ENCODE data around the gene OR4A5.
"Not testable (repeated sequence)": the region's sequence is repeated elsewhere in the genome, so short reads cannot be mapped to it uniquely, and the experiment has no call there.

OR4A5 gene

DNA sequence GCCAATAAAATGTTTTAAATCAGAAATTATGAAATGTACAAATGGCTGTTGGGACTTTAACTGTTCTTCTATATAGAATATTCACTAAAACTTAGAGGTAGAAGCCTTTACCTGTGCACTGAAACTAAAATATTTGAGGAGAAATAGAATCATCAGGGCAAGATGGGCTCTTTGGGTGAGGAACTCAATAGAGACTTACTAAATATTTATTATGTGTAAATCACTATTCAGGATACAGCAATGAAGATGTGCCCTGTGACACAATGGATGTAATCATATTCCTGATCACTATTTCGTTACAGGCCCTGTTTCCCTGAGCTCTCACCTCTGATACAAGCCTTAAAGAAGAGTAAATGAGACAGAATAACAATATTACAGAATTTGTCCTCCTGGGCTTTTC, at the start of gene OR4A5:
Gene OR4A5, plus strand, starts transcription at position 301 of the 400 bp plus-strand sequence. Its CDS starts 53 bp downstream, at position 354.
- not testable (repeated sequence) for DNase-seq (ENCODE audit: low read depth); H3K4me3 ChIP-seq (ENCODE audit: low read depth, low read length)

- DNase-seq (ENCODE audit: low read depth); H3K4me3 ChIP-seq (ENCODE audit: low read depth, low read length): not testable (repeated sequence)
Observed at GRCh38 chr11:54720094-54720493, 13.5 kb downstream of the OR4A5 start.
